ENCODE data around the gene NAB2. TPM values are rescaled to one million over a fixed set of nuclear protein-coding genes. Genes with fewer than 3 reads are reported as not detected.
A peak's percentile ranks its signal among the peaks of the same experiment; 100 is the strongest.

The NAB2 gene
- polyA plus RNA-seq, 1 of the 3 experiments (the other 2 are of a cell fraction) = 23.7 TPM

- Histone ChIP-seq H3K79me2 (ENCODE audit: insufficient read depth) (peaks cover 35% of the 10 kb centered on the region), H3F3A (replicated peaks; ENCODE audit: insufficient read depth) (peaks cover 5% of the 10 kb centered on the region), H4K20me1 (ENCODE audit: insufficient read depth) (peaks cover 35% of the 10 kb centered on the region), H3K27ac (ENCODE audit: low read depth in 2 of 2, low read length in 1 of 2) (no peak overlapping the region), H3K9me2 (no peaks in the 10 kb centered on the region), H3K27me3 (ENCODE audit: insufficient read depth) (no peaks in the 10 kb centered on the region), H3K4me1 (ENCODE audit: control insufficient read depth in 1 of 2, insufficient read depth in 2 of 2, low read depth in 1 of 2, low read length in 1 of 2) (peaks cover 9 to 20% of the 10 kb centered on the region in 2 experiments; a peak in 2 of 4 replicates), H3K4me2 (no peak overlapping the region; the same call in 1 of the 2 replicates), H3K9ac (no peak overlapping the region), H2AFZ (ENCODE audit: low read depth) (no peak overlapping the region), H3K36me3 (replicated peaks in 1 of 2; ENCODE audit: control insufficient read depth in 1 of 2, insufficient read depth in 2 of 2, low read length in 1 of 2) (peaks cover 28 to 46% of the 10 kb centered on the region in 2 experiments), H3K9me3 (no peaks in the 10 kb centered on the region), H3K4me3 (ENCODE audit: low read depth in 2 of 2, low read length in 1 of 2) (no peak overlapping the region)
- CTCF ChIA-PET = interaction anchor here (1.0 to 23.2 kb wide), 9 partner anchors 11 to 81 kb away, joined by 3 to 339 read pairs (median 16); partner anchors contain the start of genes NEMP1, STAT6 and TAC3
- POLR2A ChIA-PET = no interaction called here
- peak; percentile 3 for DNase-seq
- 89% methylated on average over 15 of the region's 15 CpGs for WGBS (ENCODE audit: low lambda C conversion rate)
- no peak for TF ChIP-seq RXRA (IDR thresholded peaks at IDR 0.05; ENCODE audit: borderline replicate concordance, low read depth)
- TF ChIP-seq MXI1 (IDR thresholded peaks at IDR 0.05; ENCODE audit: low read depth, low read length) = no peak
- no peak for TF ChIP-seq CTCF (IDR thresholded peaks at IDR 0.05)
- no peak for TF ChIP-seq REST (IDR thresholded peaks at IDR 0.05; ENCODE audit: low read depth, low read length)
- no peak for TF ChIP-seq SMC3 (IDR thresholded peaks at IDR 0.05; ENCODE audit: low read depth, low read length)
These were observed 5.6 kb downstream of the NAB2 start for GRCh38 chr12:57094208-57095160.

GRCh38 chr12:57095440-57095839 is 6.5 kb downstream of the NAB2 start:
- ChIA-PET POLR2A (interaction anchor here (1.3 kb wide), 1 partner anchor 17 kb away, joined by 3 read pairs; the partner anchor contains the start of gene NEMP1), CTCF (interaction anchor here (2.1 to 23.2 kb wide), 3 partner anchors 16 to 29 kb away, joined by 7 to 339 read pairs (median 52); partner anchors contain the start of genes NEMP1 and STAT6)
- H3K36me3 ChIP-seq (replicated peaks in 1 of 2; ENCODE audit: control insufficient read depth in 1 of 2, insufficient read depth in 2 of 2, low read length in 1 of 2) = peaks cover 28 to 46% of the 10 kb centered on the region in 2 experiments
- H3K4me2 ChIP-seq = no peak overlapping the region
- 96% methylated on average over 2 of the region's 3 CpGs for WGBS (ENCODE audit: low lambda C conversion rate)
- H3F3A ChIP-seq (replicated peaks; ENCODE audit: insufficient read depth) = peaks cover 5% of the 10 kb centered on the region
- DNase-seq = peak; percentile 4
- no peak overlapping the region for H2AFZ ChIP-seq (ENCODE audit: low read depth)
- H3K4me1 ChIP-seq (ENCODE audit: control insufficient read depth in 1 of 2, insufficient read depth in 2 of 2, low read depth in 1 of 2, low read length in 1 of 2) = peaks cover 9 to 18% of the 10 kb centered on the region in 2 experiments; a peak in 2 of 4 replicates
- peaks cover 33% of the 10 kb centered on the region for H4K20me1 ChIP-seq (ENCODE audit: insufficient read depth)
- H3K9me3 ChIP-seq = no peaks in the 10 kb centered on the region
- H3K27ac ChIP-seq (ENCODE audit: low read depth in 2 of 2, low read length in 1 of 2) = no peak overlapping the region; a peak in 2 of 4 replicates
- H3K4me3 ChIP-seq (ENCODE audit: low read depth in 2 of 2, low read length in 1 of 2) = no peak overlapping the region
- H3K27me3 ChIP-seq (ENCODE audit: insufficient read depth) = no peaks in the 10 kb centered on the region
- H3K9me2 ChIP-seq = no peaks in the 10 kb centered on the region
- peaks cover 25% of the 10 kb centered on the region for H3K79me2 ChIP-seq (ENCODE audit: insufficient read depth)
- no peak overlapping the region for H3K9ac ChIP-seq
- TF ChIP-seq FOXM1 (IDR thresholded peaks at IDR 0.05; ENCODE audit: low read depth) (no peak), RCOR1 (IDR thresholded peaks at IDR 0.05; ENCODE audit: low read length) (no peak), RFX5 (IDR thresholded peaks at IDR 0.05; ENCODE audit: low read length) (no peak), USF1 (IDR thresholded peaks at IDR 0.05; ENCODE audit: borderline replicate concordance, low read depth) (no peak), JUND (IDR thresholded peaks at IDR 0.05) (no peak), YY1 (IDR thresholded peaks at IDR 0.05; ENCODE audit: low read depth) (no peak), NFIC (IDR thresholded peaks at IDR 0.05; ENCODE audit: borderline replicate concordance) (no peak), ZBTB33 (IDR thresholded peaks at IDR 0.05; ENCODE audit: borderline replicate concordance, low read depth) (no peak), IRF3 (IDR thresholded peaks at IDR 0.05; ENCODE audit: low read depth, low read length) (no peak), GABPA (IDR thresholded peaks at IDR 0.05; ENCODE audit: low read depth) (no peak), EP300 (IDR thresholded peaks at IDR 0.05; ENCODE audit: borderline replicate concordance in 1 of 2, low read depth in 1 of 2, low read length in 1 of 2) (no peak)
